Epithelial cell of esophagus (primary cell): ENCODE data around the gene IFT25.
A peak's percentile ranks its signal among the peaks of the same experiment; 100 is the strongest.
"Not testable (repeated sequence)": the region's sequence is repeated elsewhere in the genome, so short reads cannot be mapped to it uniquely, and the experiment has no call there.

Source experiments
- DNase-seq: peaks from one replicate; pipeline ENCODE4 v3.0.0; 2010; ENCODE audit warnings: low read depth
- H3K4me3 ChIP-seq: 2 replicates; pipeline ENCODE4 v1.5.1; 2011; ENCODE audit warnings: mild to moderate bottlenecking, low read length, control low read depth
- CTCF ChIP-seq: IDR thresholded peaks from 2 replicates; pipeline ENCODE4 v1.5.1; 2011; ENCODE audit warnings: low read depth, mild to moderate bottlenecking, low read length, control low read depth, inconsistent platforms; ENCODE audit not compliant: insufficient read depth; ENCODE audit errors: missing control alignments

Gene IFT25

GRCh38 chr1:53945433-53946251, at the start of gene IFT25:
Gene IFT25, minus strand, starts transcription at chr1:53945699. Its CDS starts 5,617 bp downstream, at chr1:53940082.
- H3K4me3 ChIP-seq = peak within 1 kb of the TSS; percentile 75
- TF ChIP-seq CTCF = no peak
- peak; percentile 98 for DNase-seq

DNA sequence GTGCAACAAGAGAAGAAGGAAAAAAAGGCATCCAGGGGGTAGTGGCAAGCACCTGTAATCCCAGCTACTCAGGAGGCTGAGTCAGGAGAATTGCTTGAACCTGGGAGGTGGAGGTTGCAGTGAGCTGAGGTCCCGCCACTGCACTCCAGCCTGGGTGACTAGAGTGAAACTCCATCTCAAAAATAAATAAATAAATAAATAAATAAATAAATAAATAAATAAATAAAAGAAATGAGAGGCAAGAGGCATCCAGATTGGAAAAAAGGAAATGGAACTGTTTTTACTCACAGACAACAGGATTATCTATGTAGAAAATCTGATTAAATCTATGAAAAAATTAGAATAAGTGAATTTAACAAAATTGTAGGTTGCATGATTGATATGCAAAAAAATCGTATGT, 49.0 kb upstream of the IFT25 start:
- DNase-seq, H3K4me3 ChIP-seq: not testable (repeated sequence)

DNA sequence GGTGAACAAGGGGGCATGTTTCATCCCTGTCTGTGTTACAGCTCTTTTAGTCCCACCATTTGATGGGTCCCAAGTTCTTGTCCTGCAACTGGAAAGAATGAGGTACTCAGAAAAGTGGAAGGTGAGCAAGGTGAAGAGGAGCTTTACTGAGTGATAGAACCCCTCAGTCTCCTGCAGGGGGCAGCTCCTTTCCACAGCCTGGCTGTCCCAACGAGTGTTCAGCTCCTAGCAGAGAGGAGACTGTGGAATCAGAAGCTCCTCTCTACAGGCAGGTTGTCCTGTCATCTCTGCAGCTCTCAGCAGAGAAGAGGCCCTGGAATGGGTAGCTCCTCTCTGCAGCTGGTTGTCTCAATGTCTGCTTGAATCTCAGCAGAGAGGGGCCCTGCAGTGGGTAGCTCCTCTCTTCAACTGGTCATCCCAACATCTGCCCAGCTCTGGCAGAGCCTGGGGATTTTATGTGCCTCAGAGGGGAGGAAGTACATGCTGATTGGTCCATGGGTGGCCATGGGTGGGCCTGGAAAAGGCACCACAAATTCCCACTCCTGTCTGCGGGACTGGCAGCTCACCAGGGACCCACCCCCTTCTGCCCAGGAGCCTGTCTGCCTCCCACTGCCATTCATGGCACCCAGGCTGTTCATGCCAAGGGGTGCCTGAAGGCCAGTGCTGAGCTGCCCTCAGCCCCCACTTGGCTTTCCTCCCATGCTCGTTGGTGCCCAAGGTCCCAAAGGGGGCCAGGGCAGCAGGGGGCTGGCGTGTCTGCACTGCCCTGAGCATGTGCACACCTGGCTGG, 46.8 kb upstream of the IFT25 start:
- no peak for DNase-seq
- H3K4me3 ChIP-seq = no peak overlapping the region

GRCh38 chr1:53987880-53988279, 42.4 kb upstream of the IFT25 start:
- no peak for TF ChIP-seq CTCF
- peak; percentile 40 for DNase-seq
- H3K4me3 ChIP-seq = no peak overlapping the region

More for the DNA sequence above, 46.8 kb upstream of the IFT25 start:
- TF ChIP-seq CTCF = peak; percentile 12

- H3K4me3 ChIP-seq = no peak overlapping the region
- no peak for TF ChIP-seq CTCF
- no peak for DNase-seq
Measured at GRCh38 chr1:53986458-53986857, 41.0 kb upstream of the IFT25 start.

- no peak for TF ChIP-seq CTCF
- H3K4me3 ChIP-seq = no peak overlapping the region
- DNase-seq = no peak
Measured at GRCh38 chr1:53984726-53985125, 39.2 kb upstream of the IFT25 start.

GRCh38 chr1:53982763-53983104, 37.2 kb upstream of the IFT25 start:
- H3K4me3 ChIP-seq = peak overlapping the region; percentile 2
- no peak for DNase-seq
- TF ChIP-seq CTCF = no peak
